ENCODE measurements around the gene CLEC2L. TPM values are rescaled to one million over a fixed set of nuclear protein-coding genes. Genes with fewer than 3 reads are reported as not detected.

Gene CLEC2L
- polyA plus RNA-seq: 4.5 and 17.8 TPM in 2 replicates
- 1.5 and 2.2 TPM in 2 replicates for polyA minus RNA-seq

DNA sequence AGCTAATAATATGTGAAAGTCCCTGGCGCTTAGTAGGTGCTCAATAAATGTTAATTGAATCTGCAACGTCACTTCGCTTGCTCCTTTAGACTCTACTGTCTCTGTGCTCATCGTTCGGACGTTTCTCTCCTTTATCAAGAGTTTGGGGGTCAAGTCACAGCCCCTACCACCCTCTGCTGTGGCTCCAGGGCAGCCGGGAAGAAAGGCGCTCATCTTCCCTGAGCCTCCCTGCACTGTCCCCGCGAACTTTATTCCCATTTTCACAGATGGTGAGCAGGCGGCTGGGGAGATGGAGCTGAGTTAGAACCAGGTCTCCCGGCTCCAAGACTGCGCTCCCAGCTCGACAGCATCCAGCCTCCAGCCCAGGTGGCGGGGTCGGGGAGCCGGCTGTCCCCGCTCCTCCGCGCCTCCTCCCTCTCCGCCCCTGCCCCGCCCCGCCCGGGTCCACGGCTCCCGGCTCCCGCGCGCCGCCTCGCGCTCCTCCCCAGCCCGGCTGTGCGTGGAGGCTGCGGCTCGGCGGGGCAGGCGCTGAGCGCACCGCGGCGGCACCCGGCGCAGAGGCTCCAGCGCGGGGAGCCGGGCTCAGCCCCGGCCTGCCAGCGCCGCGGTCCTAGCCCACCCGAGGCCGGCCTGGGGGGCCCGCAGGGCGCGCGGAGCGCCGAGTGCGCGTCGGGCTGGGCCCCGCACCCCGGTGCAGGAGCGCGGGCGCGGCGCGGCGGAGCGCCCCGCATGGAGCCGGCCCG, at the start of gene CLEC2L:
Gene CLEC2L, plus strand, starts transcription at position 487 of the 743 bp plus-strand sequence. Its CDS starts 243 bp downstream, at position 730.
- Histone ChIP-seq H3K79me2 (replicated peaks; ENCODE audit: insufficient read depth, low read length) (no peaks in the 10 kb centered on the region), H3K9me3 (ENCODE audit: low read length) (no peaks in the 10 kb centered on the region)

DNA sequence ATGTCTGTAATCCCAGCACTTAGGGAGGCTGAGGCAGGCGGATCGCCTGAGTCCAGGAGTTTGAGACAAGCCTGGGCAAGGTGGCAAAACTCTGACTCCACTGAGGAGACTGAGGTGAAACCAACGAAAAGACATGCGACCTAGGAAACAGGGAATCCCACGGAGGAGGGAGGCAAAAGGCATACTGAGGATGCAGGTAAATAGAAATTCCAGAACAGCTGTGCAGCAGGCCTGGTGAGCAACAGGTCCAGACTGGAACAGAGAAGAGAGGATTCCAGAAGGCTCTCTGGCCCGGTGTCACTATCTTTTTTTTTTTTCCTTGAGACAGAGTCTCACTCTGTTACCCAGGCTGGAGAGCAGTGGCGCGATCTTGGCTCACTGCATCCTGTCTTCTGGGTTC, 47.3 kb upstream of the CLEC2L start:
- TF ChIP-seq EP300 (conservative IDR thresholded peaks at IDR 0.05; ENCODE audit: poor library complexity, severe bottlenecking): no peak
- TF ChIP-seq TAF1 (IDR thresholded peaks at IDR 0.05; ENCODE audit: low read depth): no peak
- no peak for TF ChIP-seq POLR2AphosphoS5 (IDR thresholded peaks at IDR 0.05)
- TF ChIP-seq EZH2 (IDR thresholded peaks at IDR 0.05; ENCODE audit: borderline replicate concordance, insufficient read depth, low read length, poor library complexity, severe bottlenecking): no peak
- TF ChIP-seq, protein P1, sequence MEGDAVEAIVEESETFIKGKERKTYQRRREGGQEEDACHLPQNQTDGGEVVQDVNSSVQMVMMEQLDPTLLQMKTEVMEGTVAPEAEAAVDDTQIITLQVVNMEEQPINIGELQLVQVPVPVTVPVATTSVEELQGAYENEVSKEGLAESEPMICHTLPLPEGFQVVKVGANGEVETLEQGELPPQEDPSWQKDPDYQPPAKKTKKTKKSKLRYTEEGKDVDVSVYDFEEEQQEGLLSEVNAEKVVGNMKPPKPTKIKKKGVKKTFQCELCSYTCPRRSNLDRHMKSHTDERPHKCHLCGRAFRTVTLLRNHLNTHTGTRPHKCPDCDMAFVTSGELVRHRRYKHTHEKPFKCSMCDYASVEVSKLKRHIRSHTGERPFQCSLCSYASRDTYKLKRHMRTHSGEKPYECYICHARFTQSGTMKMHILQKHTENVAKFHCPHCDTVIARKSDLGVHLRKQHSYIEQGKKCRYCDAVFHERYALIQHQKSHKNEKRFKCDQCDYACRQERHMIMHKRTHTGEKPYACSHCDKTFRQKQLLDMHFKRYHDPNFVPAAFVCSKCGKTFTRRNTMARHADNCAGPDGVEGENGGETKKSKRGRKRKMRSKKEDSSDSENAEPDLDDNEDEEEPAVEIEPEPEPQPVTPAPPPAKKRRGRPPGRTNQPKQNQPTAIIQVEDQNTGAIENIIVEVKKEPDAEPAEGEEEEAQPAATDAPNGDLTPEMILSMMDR (IDR thresholded peaks at IDR 0.05; ENCODE audit: poor library complexity, severe bottlenecking): no peak
- TF ChIP-seq MXI1 (conservative IDR thresholded peaks at IDR 0.05; ENCODE audit: poor library complexity, severe bottlenecking): no peak
- no peak for TF ChIP-seq RAD21 (conservative IDR thresholded peaks at IDR 0.05)
- Histone ChIP-seq H3K27me3 (ENCODE audit: insufficient read depth, low read depth, low read length) (peaks cover 4% of the 10 kb centered on the region), H3K4me3 (ENCODE audit: low read length) (no peak overlapping the region), H3K36me3 (ENCODE audit: insufficient read depth, low read length) (no peaks in the 10 kb centered on the region), H3K4me2 (ENCODE audit: low read length) (no peak overlapping the region), H3K9ac (ENCODE audit: low read length) (no peak overlapping the region), H3K27ac (ENCODE audit: low read length) (no peak overlapping the region), H3K9me2 (ENCODE audit: insufficient read depth, low read length) (no peaks in the 10 kb centered on the region), H3K79me2 (replicated peaks; ENCODE audit: insufficient read depth, low read length) (no peaks in the 10 kb centered on the region), H3F3A (ENCODE audit: insufficient read depth, low read length, poor library complexity, severe bottlenecking) (no peaks in the 10 kb centered on the region), H2AFZ (ENCODE audit: low read depth, low read length) (no peak overlapping the region), H3K9me3 (ENCODE audit: low read length) (no peaks in the 10 kb centered on the region), H4K20me1 (ENCODE audit: insufficient read depth) (no peaks in the 10 kb centered on the region)

More for the DNA sequence above, at the start of gene CLEC2L:
- no peak within 1 kb of the TSS for H2AFZ ChIP-seq (ENCODE audit: low read depth, low read length)
- no peak within 1 kb of the TSS for H3K9ac ChIP-seq (ENCODE audit: low read length)
- no peaks in the 10 kb centered on the region for H3K9me2 ChIP-seq (ENCODE audit: insufficient read depth, low read length)
- TF ChIP-seq SMC3 (conservative IDR thresholded peaks at IDR 0.05; ENCODE audit: poor library complexity) (no peak), POLR2AphosphoS5 (IDR thresholded peaks at IDR 0.05) (no peak), EZH2 (IDR thresholded peaks at IDR 0.05; ENCODE audit: borderline replicate concordance, insufficient read depth, low read length, poor library complexity, severe bottlenecking) (no peak), RAD21 (conservative IDR thresholded peaks at IDR 0.05) (no peak), EP300 (conservative IDR thresholded peaks at IDR 0.05; ENCODE audit: poor library complexity, severe bottlenecking) (no peak), TAF1 (IDR thresholded peaks at IDR 0.05; ENCODE audit: low read depth) (no peak), MXI1 (conservative IDR thresholded peaks at IDR 0.05; ENCODE audit: poor library complexity, severe bottlenecking) (no peak)
- TF ChIP-seq, protein P1 (IDR thresholded peaks at IDR 0.05; ENCODE audit: poor library complexity, severe bottlenecking): no peak
- TF ChIP-seq, protein P2, sequence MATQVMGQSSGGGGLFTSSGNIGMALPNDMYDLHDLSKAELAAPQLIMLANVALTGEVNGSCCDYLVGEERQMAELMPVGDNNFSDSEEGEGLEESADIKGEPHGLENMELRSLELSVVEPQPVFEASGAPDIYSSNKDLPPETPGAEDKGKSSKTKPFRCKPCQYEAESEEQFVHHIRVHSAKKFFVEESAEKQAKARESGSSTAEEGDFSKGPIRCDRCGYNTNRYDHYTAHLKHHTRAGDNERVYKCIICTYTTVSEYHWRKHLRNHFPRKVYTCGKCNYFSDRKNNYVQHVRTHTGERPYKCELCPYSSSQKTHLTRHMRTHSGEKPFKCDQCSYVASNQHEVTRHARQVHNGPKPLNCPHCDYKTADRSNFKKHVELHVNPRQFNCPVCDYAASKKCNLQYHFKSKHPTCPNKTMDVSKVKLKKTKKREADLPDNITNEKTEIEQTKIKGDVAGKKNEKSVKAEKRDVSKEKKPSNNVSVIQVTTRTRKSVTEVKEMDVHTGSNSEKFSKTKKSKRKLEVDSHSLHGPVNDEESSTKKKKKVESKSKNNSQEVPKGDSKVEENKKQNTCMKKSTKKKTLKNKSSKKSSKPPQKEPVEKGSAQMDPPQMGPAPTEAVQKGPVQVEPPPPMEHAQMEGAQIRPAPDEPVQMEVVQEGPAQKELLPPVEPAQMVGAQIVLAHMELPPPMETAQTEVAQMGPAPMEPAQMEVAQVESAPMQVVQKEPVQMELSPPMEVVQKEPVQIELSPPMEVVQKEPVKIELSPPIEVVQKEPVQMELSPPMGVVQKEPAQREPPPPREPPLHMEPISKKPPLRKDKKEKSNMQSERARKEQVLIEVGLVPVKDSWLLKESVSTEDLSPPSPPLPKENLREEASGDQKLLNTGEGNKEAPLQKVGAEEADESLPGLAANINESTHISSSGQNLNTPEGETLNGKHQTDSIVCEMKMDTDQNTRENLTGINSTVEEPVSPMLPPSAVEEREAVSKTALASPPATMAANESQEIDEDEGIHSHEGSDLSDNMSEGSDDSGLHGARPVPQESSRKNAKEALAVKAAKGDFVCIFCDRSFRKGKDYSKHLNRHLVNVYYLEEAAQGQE (IDR thresholded peaks at IDR 0.05; ENCODE audit: borderline replicate concordance): no peak
- H3K36me3 ChIP-seq (ENCODE audit: insufficient read depth, low read length): no peaks in the 10 kb centered on the region
- peaks cover 36% of the 10 kb centered on the region for H3K27me3 ChIP-seq (ENCODE audit: insufficient read depth, low read depth, low read length)
- no peak within 1 kb of the TSS for H3K4me2 ChIP-seq (ENCODE audit: low read length)
- peak within 1 kb of the TSS; percentile 64 for H3K4me3 ChIP-seq (ENCODE audit: low read length)
- no peaks in the 10 kb centered on the region for H3F3A ChIP-seq (ENCODE audit: insufficient read depth, low read length, poor library complexity, severe bottlenecking)
- no peak within 1 kb of the TSS for H3K27ac ChIP-seq (ENCODE audit: low read length)
- no peaks in the 10 kb centered on the region for H4K20me1 ChIP-seq (ENCODE audit: insufficient read depth)

Measured in neural cell (in vitro differentiated cells).